ENCODE data around the gene CLEC16A. TPM values are rescaled to one million over a fixed set of nuclear protein-coding genes. Genes with fewer than 3 reads are reported as not detected.

The CLEC16A gene
- total and polyA plus RNA-seq, 9 of the 15 experiments (the other 6 are each of a cell fraction or from before 2014, with no cell fraction given), result 1.00 to 22.3 (median 10.0) TPM

- TF ChIP-seq PKNOX1 (IDR thresholded peaks at IDR 0.05), result no peak
- TF ChIP-seq ETS1 (conservative IDR thresholded peaks at IDR 0.05; ENCODE audit: control insufficient read depth, low read depth, low read length), result no peak
- TF ChIP-seq CEBPG (CRISPR knock-in tag; IDR thresholded peaks at IDR 0.05), result peak; percentile 53; the same call in 1 of the 2 replicates
- peak; percentile 97 to 98 for TF ChIP-seq CEBPG (tag; conservative IDR thresholded peaks at IDR 0.05 in 1 of 2, IDR thresholded peaks at IDR 0.05 in 1 of 2)
- no peak for TF ChIP-seq ZNF347 (CRISPR knock-in tag; IDR thresholded peaks at IDR 0.05; ENCODE audit: low read depth)
- 0 out of 4 replicates have a peak, but pooled peaks of 1 of the 2 experiments have one; percentile 38 for TF ChIP-seq ZNF318 (IDR thresholded peaks at IDR 0.05; ENCODE audit: borderline replicate concordance in 1 of 2, low read depth in 1 of 2)
- TF ChIP-seq WHSC1 (IDR thresholded peaks at IDR 0.05; ENCODE audit: low read length), result peak; percentile 81
- TF ChIP-seq ZNF143 (CRISPR knock-in tag; IDR thresholded peaks at IDR 0.05), result no peak
- no peak for TF ChIP-seq KAT8 (IDR thresholded peaks at IDR 0.05; ENCODE audit: low read depth)
- 0 out of 2 replicates have a peak, but pooled peaks have one; percentile 43 for TF ChIP-seq ZC3H11A (IDR thresholded peaks at IDR 0.05; ENCODE audit: low read depth, low read length)
- no peak for TF ChIP-seq ATF6 (CRISPR knock-in tag; IDR thresholded peaks at IDR 0.05)
- TF ChIP-seq MAZ (CRISPR knock-in tag; conservative IDR thresholded peaks at IDR 0.05 in 1 of 2, IDR thresholded peaks at IDR 0.05 in 1 of 2), result peak in 1 of 2 experiments; percentile 64; a peak in 1 of 4 replicates
- TF ChIP-seq ZFX (CRISPR knock-in tag; IDR thresholded peaks at IDR 0.05), result 0 out of 2 replicates have a peak, but pooled peaks have one; percentile 12
These were observed 184.1 kb downstream of the CLEC16A start (continued) for GRCh38 chr16:11128211-11129141.

All from K562 (cell line).